ENCODE measurements around the gene RAB26. TPM values are rescaled to one million over a fixed set of nuclear protein-coding genes. Genes with fewer than 3 reads are reported as not detected.
A peak's percentile ranks its signal among the peaks of the same experiment; 100 is the strongest.
"Not testable (repeated sequence)": the region's sequence is repeated elsewhere in the genome, so short reads cannot be mapped to it uniquely, and the experiment has no call there.

The RAB26 gene
- total RNA-seq, result 1 to 10 TPM in 1 of 4 donors, under 1 TPM in 3; 0.32 to 1.7 (median 0.83) TPM
- under 1 TPM; 0.17 to 0.31 (median 0.21) TPM for polyA plus RNA-seq
- long read RNA-seq, donor 1, partial matches to known transcripts, result 0 of 1 reads
- long read RNA-seq, donor 1, other reads (novel, unspliced or antisense), result 1 of 1 reads
- long read RNA-seq, donor 2, partial matches to known transcripts, result 0 of 13 reads
- long read RNA-seq, donor 2, other reads (novel, unspliced or antisense), result 13 of 13 reads

GRCh38 chr16:2147981-2148671 is at the start of gene RAB26:
Gene RAB26 (plus strand): TSS chr16:2148625. CDS start chr16:2148784, 159 bp downstream.
- intact Hi-C loops (cut with DNase I), result no loop called here
- TF ChIP-seq CTCF (IDR thresholded peaks at IDR 0.05), result no peak
- 1 to 6% (median 2%) methylated on average over 20 to 54 of the region's 55 CpGs for WGBS, 3 donors
- ATAC-seq (peak; percentile 91 to 94 (median 91)), DNase-seq (peak; percentile 85 to 94)
- no peaks in the 10 kb centered on the region for H3K9me3 ChIP-seq
- peak within 1 kb of the TSS; percentile 87 for H3K27ac ChIP-seq
- peaks cover 0 to 18% of the 10 kb centered on the region in 2 donors for H3K36me3 ChIP-seq (ENCODE audit: insufficient read depth in 1 of 2, low read depth in 1 of 2)
- peaks cover 44% of the 10 kb centered on the region for H3K4me1 ChIP-seq
- peak within 1 kb of the TSS; percentile 67 for H3K4me3 ChIP-seq
- no peaks in the 10 kb centered on the region for H3K27me3 ChIP-seq (ENCODE audit: insufficient read depth in 3 of 3, low read length in 2 of 3)

- intact Hi-C loops (cut with DNase I); H3K4me1 ChIP-seq; DNase-seq; H3K27ac ChIP-seq; H3K4me3 ChIP-seq; H3K27me3 ChIP-seq (ENCODE audit: insufficient read depth in 3 of 3, low read length in 2 of 3); ATAC-seq; H3K9me3 ChIP-seq: not testable (repeated sequence)
- WGBS, 3 donors, result 87 to 93% (median 89%) methylated on average over 12 to 14 of the region's 16 CpGs
- peaks cover 0 to 75% of the 10 kb centered on the region in 2 donors for H3K36me3 ChIP-seq (ENCODE audit: insufficient read depth in 1 of 2, low read depth in 1 of 2)
Measured at GRCh38 chr16:2101581-2101980, 46.8 kb upstream of the RAB26 start.

GRCh38 chr16:2102471-2102870 is 46.0 kb upstream of the RAB26 start:
- no peak overlapping the region for H3K4me3 ChIP-seq
- no peaks in the 10 kb centered on the region for H3K27me3 ChIP-seq (ENCODE audit: insufficient read depth in 3 of 3, low read length in 2 of 3)
- intact Hi-C loops (cut with DNase I), result no loop called here
- no peaks in the 10 kb centered on the region for H3K4me1 ChIP-seq
- WGBS, 3 donors, result 89 to 94% (median 91%) methylated on average over 15 to 19 of the region's 19 CpGs
- H3K9me3 ChIP-seq, result no peaks in the 10 kb centered on the region
- no peak for TF ChIP-seq CTCF (IDR thresholded peaks at IDR 0.05)
- H3K36me3 ChIP-seq (ENCODE audit: insufficient read depth in 1 of 2, low read depth in 1 of 2), result peaks cover 0 to 72% of the 10 kb centered on the region in 2 donors
- ATAC-seq (no peak), DNase-seq (no peak)
- H3K27ac ChIP-seq, result no peak overlapping the region

GRCh38 chr16:2104464-2104863 is 44.0 kb upstream of the RAB26 start:
- H3K27me3 ChIP-seq (ENCODE audit: insufficient read depth in 3 of 3, low read length in 2 of 3); DNase-seq; H3K27ac ChIP-seq; H3K9me3 ChIP-seq; intact Hi-C loops (cut with DNase I); H3K4me3 ChIP-seq; ATAC-seq; H3K4me1 ChIP-seq: not testable (repeated sequence)
- H3K36me3 ChIP-seq (ENCODE audit: insufficient read depth in 1 of 2, low read depth in 1 of 2), result peaks cover 0 to 78% of the 10 kb centered on the region in 2 donors
- WGBS, 3 donors, result 87 to 91% (median 90%) methylated on average over 8 to 17 of the region's 20 CpGs

GRCh38 chr16:2105291-2105690 is 43.1 kb upstream of the RAB26 start:
- intact Hi-C loops (cut with DNase I); H3K9me3 ChIP-seq; H3K27ac ChIP-seq; H3K27me3 ChIP-seq (ENCODE audit: insufficient read depth in 3 of 3, low read length in 2 of 3); H3K4me3 ChIP-seq; ATAC-seq; DNase-seq; H3K4me1 ChIP-seq: not testable (repeated sequence)
- peaks cover 0 to 76% of the 10 kb centered on the region in 2 donors for H3K36me3 ChIP-seq (ENCODE audit: insufficient read depth in 1 of 2, low read depth in 1 of 2)
- WGBS, 3 donors, result 92 to 97% (median 93%) methylated on average over 11 to 21 of the region's 21 CpGs

- H3K4me3 ChIP-seq; intact Hi-C loops (cut with DNase I); H3K9me3 ChIP-seq; H3K4me1 ChIP-seq; ATAC-seq; H3K27ac ChIP-seq; H3K27me3 ChIP-seq (ENCODE audit: insufficient read depth in 3 of 3, low read length in 2 of 3); DNase-seq: not testable (repeated sequence)
- H3K36me3 ChIP-seq (ENCODE audit: insufficient read depth in 1 of 2, low read depth in 1 of 2), result peaks cover 0 to 76% of the 10 kb centered on the region in 2 donors
- WGBS, 3 donors, result 66 to 86% (median 81%) methylated on average over 14 to 19 of the region's 22 CpGs
Measured at GRCh38 chr16:2105769-2106168, 42.7 kb upstream of the RAB26 start.

GRCh38 chr16:2106211-2106610 is 42.2 kb upstream of the RAB26 start:
- H3K4me1 ChIP-seq; H3K27me3 ChIP-seq (ENCODE audit: insufficient read depth in 3 of 3, low read length in 2 of 3); intact Hi-C loops (cut with DNase I); ATAC-seq; H3K9me3 ChIP-seq; H3K27ac ChIP-seq; DNase-seq; H3K4me3 ChIP-seq: not testable (repeated sequence)
- WGBS, 3 donors, result 89 to 94% (median 91%) methylated on average over 30 to 38 of the region's 38 CpGs
- H3K36me3 ChIP-seq (ENCODE audit: insufficient read depth in 1 of 2, low read depth in 1 of 2), result peaks cover 0 to 76% of the 10 kb centered on the region in 2 donors

GRCh38 chr16:2107121-2107790 is 41.2 kb upstream of the RAB26 start:
- H3K9me3 ChIP-seq; H3K4me3 ChIP-seq; ATAC-seq; intact Hi-C loops (cut with DNase I); H3K27me3 ChIP-seq (ENCODE audit: insufficient read depth in 3 of 3, low read length in 2 of 3); DNase-seq; H3K27ac ChIP-seq; H3K4me1 ChIP-seq: not testable (repeated sequence)
- 78 to 86% (median 82%) methylated on average over 13 to 17 of the region's 17 CpGs for WGBS, 3 donors
- peaks cover 0 to 74% of the 10 kb centered on the region in 2 donors for H3K36me3 ChIP-seq (ENCODE audit: insufficient read depth in 1 of 2, low read depth in 1 of 2)

- H3K27me3 ChIP-seq (ENCODE audit: insufficient read depth in 3 of 3, low read length in 2 of 3); H3K4me3 ChIP-seq; H3K9me3 ChIP-seq; H3K4me1 ChIP-seq; intact Hi-C loops (cut with DNase I); DNase-seq; H3K27ac ChIP-seq: not testable (repeated sequence)
- peak in 1 of 4 donors; percentile 3 for ATAC-seq
- WGBS, 3 donors, result 92 to 95% (median 94%) methylated on average over 18 to 23 of the region's 23 CpGs
- peaks cover 0 to 73% of the 10 kb centered on the region in 2 donors for H3K36me3 ChIP-seq (ENCODE audit: insufficient read depth in 1 of 2, low read depth in 1 of 2)
Measured at GRCh38 chr16:2107791-2108125, 40.7 kb upstream of the RAB26 start.
